Gastrocnemius medialis (tissue), 4 donors: ENCODE data around the gene TEX35.

Experiments
- POLR2A ChIP-seq, 2 donors: fragments of 450-650 bp; IDR thresholded peaks; one replicate each; pipeline ENCODE4 v1.6.1; 2017; ENCODE audit warnings: antibody characterized with exemption in 2 of 2, mild to moderate bottlenecking in 2 of 2, moderate library complexity in 2 of 2
- TF ChIP-seq, protein P1 (sequence below), 5 experiments: fragments of 450-650 bp in 3 of 5; fragments of 200-600 bp in 2 of 5; sonication (generic) in 2 of 5; IDR thresholded peaks in 4 of 5; conservative IDR thresholded peaks in 1 of 5; 1 replicate in 4 of 5; 2 replicates in 1 of 5; pipeline ENCODE4 v1.5.1; 2016 to 2019; ENCODE audit warnings: antibody characterized with exemption in 5 of 5, mild to moderate bottlenecking in 3 of 5, moderate library complexity in 3 of 5

DNA sequence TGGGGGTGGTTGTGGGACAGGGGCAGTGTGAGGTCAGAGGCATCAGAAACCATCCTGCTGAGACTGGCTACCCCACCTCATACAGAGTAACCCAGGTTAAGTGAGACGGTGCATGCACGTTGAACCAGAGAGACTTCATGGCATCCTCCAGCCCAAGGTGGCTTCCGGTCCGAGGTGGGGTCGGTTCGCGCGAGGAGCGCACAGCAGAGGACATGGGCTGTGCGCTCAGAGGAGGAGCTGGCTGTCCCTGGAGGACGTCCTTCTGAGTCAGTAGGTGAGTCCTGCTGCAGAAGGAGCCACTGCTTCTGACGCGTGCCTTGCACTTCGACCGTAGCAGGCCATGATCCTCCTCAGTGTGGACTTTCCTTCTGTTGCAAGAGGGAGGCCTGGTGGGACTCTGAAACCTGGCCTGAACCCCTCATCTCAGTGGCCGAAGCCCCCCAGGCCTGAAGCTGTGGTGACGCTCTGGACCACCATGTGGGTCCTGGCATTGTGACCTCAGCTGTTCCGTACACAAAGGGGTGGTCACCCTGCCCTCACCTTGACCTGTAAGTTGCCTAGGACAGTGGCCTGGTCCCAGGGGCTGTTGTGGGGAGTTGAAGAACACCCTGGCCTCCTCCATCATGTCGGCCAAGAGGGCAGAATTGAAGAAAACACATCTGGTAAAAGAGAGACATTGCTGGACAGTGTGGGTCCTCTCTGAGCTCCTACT lies at the start of gene TEX35:
- TF ChIP-seq, protein P1, sequence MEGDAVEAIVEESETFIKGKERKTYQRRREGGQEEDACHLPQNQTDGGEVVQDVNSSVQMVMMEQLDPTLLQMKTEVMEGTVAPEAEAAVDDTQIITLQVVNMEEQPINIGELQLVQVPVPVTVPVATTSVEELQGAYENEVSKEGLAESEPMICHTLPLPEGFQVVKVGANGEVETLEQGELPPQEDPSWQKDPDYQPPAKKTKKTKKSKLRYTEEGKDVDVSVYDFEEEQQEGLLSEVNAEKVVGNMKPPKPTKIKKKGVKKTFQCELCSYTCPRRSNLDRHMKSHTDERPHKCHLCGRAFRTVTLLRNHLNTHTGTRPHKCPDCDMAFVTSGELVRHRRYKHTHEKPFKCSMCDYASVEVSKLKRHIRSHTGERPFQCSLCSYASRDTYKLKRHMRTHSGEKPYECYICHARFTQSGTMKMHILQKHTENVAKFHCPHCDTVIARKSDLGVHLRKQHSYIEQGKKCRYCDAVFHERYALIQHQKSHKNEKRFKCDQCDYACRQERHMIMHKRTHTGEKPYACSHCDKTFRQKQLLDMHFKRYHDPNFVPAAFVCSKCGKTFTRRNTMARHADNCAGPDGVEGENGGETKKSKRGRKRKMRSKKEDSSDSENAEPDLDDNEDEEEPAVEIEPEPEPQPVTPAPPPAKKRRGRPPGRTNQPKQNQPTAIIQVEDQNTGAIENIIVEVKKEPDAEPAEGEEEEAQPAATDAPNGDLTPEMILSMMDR (IDR thresholded peaks at IDR 0.05 in 4 of 5, conservative IDR thresholded peaks at IDR 0.05 in 1 of 5) = no peak
- no peak for TF ChIP-seq POLR2A (IDR thresholded peaks at IDR 0.05)
